ENCODE results near the gene CHIA.

CHIA gene

GRCh38 chr1:111318523-111318922 lies 27.9 kb downstream of the CHIA start:
- no peak for TF ChIP-seq REST (IDR thresholded peaks at IDR 0.05; ENCODE audit: insufficient replicate concordance, low read depth)
- no peak for TF ChIP-seq SPI1 (IDR thresholded peaks at IDR 0.05; ENCODE audit: borderline replicate concordance, low read depth)
- TF ChIP-seq CTCF (IDR thresholded peaks at IDR 0.05; ENCODE audit: insufficient read depth, low read length): no peak
- no peak for TF ChIP-seq GABPA (IDR thresholded peaks at IDR 0.05; ENCODE audit: low read depth)
- no peak for TF ChIP-seq POLR2AphosphoS5 (IDR thresholded peaks at IDR 0.05; ENCODE audit: low read depth)
- Histone ChIP-seq H3K4me3 (replicated peaks; ENCODE audit: insufficient read depth, low read length) (no peak overlapping the region), H3K27me3 (ENCODE audit: insufficient read depth, poor library complexity, severe bottlenecking) (no peaks in the 10 kb centered on the region), H3K27ac (replicated peaks) (no peak overlapping the region)
- DNase-seq (ENCODE audit: low read depth in 1 of 2, low spot score in 1 of 2): no peak

GRCh38 chr1:111320066-111320879 lies 29.6 kb downstream of the CHIA start:
- Histone ChIP-seq H3K4me3 (replicated peaks; ENCODE audit: insufficient read depth, low read length) (no peak overlapping the region), H3K27ac (replicated peaks) (no peak overlapping the region), H3K27me3 (ENCODE audit: insufficient read depth, poor library complexity, severe bottlenecking) (no peaks in the 10 kb centered on the region)
- TF ChIP-seq CTCF (IDR thresholded peaks at IDR 0.05; ENCODE audit: insufficient read depth, low read length) (no peak), POLR2AphosphoS5 (IDR thresholded peaks at IDR 0.05; ENCODE audit: low read depth) (no peak), REST (IDR thresholded peaks at IDR 0.05; ENCODE audit: insufficient replicate concordance, low read depth) (no peak), GABPA (IDR thresholded peaks at IDR 0.05; ENCODE audit: low read depth) (no peak), SPI1 (IDR thresholded peaks at IDR 0.05; ENCODE audit: borderline replicate concordance, low read depth) (peak; percentile 33; the same call in 1 of the 2 replicates)
- DNase-seq (ENCODE audit: low read depth in 1 of 2, low spot score in 1 of 2): no peak

GRCh38 chr1:111323231-111323630 lies 32.6 kb downstream of the CHIA start:
- no peak for DNase-seq (ENCODE audit: low read depth in 1 of 2, low spot score in 1 of 2)
- Histone ChIP-seq H3K27me3 (ENCODE audit: insufficient read depth, poor library complexity, severe bottlenecking) (no peaks in the 10 kb centered on the region), H3K4me3 (replicated peaks; ENCODE audit: insufficient read depth, low read length) (no peak overlapping the region), H3K27ac (replicated peaks) (no peak overlapping the region)
- TF ChIP-seq SPI1 (IDR thresholded peaks at IDR 0.05; ENCODE audit: borderline replicate concordance, low read depth): no peak
- no peak for TF ChIP-seq POLR2AphosphoS5 (IDR thresholded peaks at IDR 0.05; ENCODE audit: low read depth)
- no peak for TF ChIP-seq GABPA (IDR thresholded peaks at IDR 0.05; ENCODE audit: low read depth)
- no peak for TF ChIP-seq CTCF (IDR thresholded peaks at IDR 0.05; ENCODE audit: insufficient read depth, low read length)

Measured in HL-60 (cell line).